HT1080 (cell line): ENCODE measurements around the gene HOXB3. TPM values are rescaled to one million over a fixed set of nuclear protein-coding genes. Genes with fewer than 3 reads are reported as not detected.

Experiments used
- DNase-seq: peaks from one replicate; pipeline ENCODE4 v3.0.0-alpha.2; 2015; ENCODE audit warnings: low read depth
- total RNA-seq: library from RNA; depleted of rRNA; stranded (reverse); fragments of >200 nt; shearing (Covaris generic); gene quantifications from 2 replicates; pipeline ENCODE4 v1.2.3, GENCODE V29; 2014

Gene HOXB3
- total RNA-seq, 1 experiment from 2014 or later, result 4.2 TPM

DNA sequence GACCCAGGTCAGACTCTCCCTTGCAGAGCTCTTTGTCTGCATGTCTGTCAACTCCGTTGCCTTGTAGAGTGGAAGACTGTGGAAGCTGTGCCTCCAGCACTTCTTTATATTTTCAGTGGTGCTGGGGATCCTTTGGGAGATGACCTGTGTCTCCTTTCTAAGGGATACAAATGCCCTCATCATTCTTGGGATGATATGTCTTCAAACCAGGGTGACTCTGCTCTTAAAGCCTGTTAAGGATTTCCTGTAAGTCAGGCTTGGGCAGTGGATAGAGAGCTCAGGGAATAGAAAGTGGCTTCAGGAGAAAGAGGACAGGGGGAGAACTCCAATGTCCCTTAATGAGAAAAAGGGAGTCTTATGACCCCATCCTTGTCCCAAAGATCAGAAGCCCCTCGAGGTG, 1.5 kb downstream of the HOXB3 start:
- no peak for DNase-seq

DNA sequence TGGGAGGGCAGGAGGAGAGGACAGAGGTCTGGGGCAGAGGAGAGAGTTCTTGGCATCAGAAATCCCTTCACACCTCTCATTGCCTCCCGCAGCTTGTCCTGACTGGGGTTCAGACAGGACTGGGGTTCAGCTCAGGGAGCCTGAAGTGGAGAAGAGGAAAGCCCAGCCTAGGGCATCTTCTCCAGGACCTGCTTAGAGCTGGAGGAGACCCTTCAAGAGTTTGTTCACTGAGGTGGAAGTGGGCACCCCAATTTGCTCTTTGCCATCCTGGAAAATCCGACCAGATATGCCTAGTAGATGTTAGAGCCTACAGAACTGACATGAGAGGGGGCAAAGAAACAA, 2.0 kb downstream of the HOXB3 start:
- DNase-seq, result no peak

DNA sequence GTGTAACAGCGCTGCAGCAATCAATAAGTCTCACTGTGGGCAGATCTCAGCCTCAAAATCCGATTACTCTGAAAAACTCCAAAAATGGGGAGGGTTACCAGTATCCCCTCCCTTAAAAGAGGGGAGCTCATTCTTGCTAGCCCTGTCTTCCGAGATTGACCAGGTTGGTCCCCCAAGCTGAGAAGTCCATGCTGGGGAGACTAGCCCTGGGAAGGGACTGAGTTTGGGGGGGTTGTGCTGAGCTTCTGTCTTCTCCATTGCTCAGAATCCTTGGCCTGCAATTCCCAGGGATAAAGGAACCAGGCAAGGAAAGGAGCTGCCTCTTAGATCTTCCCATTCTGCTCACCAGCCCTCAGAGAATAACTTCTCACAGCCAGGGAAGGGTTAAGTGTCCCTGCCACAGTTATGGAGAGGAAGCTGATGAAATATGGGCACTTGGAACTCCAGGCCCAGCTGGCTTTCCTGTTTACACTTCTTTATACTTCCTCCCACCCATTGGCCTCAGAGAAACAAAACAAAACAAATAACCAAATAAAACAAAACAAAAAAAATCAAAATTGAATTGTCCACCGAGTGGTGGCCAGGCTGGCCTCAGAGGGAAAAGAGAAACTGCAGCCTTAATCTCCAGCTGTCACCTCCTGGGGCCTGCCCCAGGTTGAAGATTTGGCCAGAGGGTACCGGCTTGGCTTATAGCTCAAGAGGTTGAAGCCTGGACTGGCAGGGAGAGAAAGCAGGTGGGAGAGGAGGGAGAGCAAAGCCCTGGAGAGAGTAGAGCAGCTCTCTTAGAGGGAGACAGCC, 2.6 kb downstream of the HOXB3 start:
- DNase-seq, result no peak

GRCh38 chr17:48586355-48587258, 3.4 kb downstream of the HOXB3 start:
- DNase-seq, result no peak

GRCh38 chr17:48584223-48584741, 5.8 kb downstream of the HOXB3 start:
- DNase-seq, result no peak

DNA sequence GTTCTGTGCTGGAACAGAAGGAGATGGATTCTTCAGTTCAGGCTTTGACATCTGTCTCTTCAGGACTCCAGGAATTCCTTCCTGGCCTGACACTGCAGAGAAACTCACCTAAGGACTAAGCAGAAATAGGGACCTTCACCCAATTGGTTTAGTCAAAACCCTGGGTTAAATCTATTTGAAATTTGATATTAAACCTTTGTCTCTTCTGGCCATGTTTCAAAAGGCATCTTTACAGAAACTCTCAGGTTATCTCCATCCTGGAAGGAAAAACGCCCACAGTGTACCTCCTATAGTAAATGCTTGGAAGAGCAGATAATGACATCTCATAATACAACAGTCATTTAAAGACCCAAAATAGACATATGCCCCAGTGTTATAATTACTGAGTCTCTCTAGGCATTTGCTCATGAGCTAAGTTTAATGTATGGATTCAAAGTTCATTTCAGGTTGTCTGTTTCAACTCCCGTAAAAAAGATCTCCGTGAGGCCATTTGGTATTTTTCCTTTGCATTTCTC, 6.3 kb downstream of the HOXB3 start:
- DNase-seq, result no peak

- DNase-seq, result no peak
Measured at GRCh38 chr17:48582750-48583069, 7.3 kb downstream of the HOXB3 start.

DNA sequence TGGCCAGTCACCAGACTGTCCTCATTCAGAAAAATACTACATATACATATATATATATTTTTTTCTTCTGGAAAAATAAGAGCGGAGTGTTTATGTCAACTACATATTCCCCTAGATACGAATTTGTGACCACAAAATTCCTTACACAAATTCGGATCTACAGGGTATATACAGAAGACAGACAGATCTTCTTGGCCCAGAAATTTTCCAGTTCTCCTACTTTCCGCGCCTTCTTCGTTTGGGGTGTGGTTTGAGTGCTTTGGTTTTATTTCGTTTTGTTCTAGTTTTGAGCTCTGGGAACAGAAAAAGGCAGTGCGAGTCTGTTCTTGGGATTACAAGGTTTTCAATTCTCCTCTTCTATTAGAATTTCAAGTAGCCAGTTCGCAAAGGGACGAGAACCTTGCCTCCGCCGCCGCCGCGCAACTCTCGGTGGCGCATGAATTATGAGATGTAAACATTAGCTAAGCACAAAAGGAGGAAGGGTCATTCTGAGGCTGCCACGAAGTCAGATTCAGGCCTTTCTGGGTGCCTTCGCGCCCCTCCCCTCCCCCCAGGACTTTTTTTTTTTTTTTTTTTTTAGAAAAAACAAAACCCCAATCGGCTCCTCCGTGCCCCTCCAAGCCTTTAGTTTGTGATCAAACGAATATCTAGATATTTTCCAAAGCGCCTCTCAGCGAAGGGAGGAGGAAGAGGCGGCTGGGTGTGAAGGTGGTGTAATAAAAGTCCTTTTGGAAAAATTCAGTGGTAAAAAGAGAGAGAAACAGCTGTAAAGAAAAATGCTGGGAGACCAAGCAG, 10.1 kb downstream of the HOXB3 start:
- DNase-seq, result no peak

- DNase-seq, result no peak
Measured at GRCh38 chr17:48579471-48579759, 10.6 kb downstream of the HOXB3 start.

- DNase-seq, result no peak
Measured at GRCh38 chr17:48578616-48579470, 11.2 kb downstream of the HOXB3 start.

GRCh38 chr17:48577946-48578615, 12.0 kb downstream of the HOXB3 start, which contains the start of gene HOXB4:
HOXB4 (minus strand) TSS chr17:48578350; CDS start chr17:48578319, 31 bp downstream.
- DNase-seq, result peak; percentile 54

DNA sequence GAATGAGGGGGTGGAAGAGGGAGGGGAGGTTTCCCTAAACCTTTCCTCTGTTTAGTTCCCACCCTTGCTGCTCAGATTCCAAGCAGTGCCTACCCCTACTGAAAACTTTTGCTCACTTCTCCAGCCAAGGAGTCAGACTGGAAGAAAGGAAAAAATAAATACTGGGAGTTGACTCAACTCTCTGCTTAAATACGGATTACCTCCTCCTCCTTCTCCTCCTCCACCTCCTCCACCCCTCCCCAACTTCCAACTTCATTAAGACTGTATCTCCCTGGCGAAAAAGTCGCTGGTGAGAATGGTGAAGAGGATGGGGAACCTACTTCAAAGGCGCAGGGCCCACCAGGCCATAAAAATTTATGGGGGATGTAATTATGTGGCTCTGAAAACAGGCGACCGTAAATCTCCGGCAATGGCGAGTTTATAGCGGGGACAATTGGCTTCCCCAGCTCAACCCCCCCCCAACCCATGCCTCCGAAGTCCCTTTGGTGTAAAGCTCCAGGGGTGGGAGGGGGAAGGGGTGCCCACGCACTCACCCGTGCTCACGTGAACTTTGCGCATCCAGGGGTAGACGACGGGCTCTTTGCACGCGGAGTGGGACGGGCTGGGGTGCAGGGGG, 12.6 kb downstream of the HOXB3 start:
- DNase-seq, result no peak

GRCh38 chr17:48576479-48577309, 13.3 kb downstream of the HOXB3 start:
- DNase-seq, result no peak

DNA sequence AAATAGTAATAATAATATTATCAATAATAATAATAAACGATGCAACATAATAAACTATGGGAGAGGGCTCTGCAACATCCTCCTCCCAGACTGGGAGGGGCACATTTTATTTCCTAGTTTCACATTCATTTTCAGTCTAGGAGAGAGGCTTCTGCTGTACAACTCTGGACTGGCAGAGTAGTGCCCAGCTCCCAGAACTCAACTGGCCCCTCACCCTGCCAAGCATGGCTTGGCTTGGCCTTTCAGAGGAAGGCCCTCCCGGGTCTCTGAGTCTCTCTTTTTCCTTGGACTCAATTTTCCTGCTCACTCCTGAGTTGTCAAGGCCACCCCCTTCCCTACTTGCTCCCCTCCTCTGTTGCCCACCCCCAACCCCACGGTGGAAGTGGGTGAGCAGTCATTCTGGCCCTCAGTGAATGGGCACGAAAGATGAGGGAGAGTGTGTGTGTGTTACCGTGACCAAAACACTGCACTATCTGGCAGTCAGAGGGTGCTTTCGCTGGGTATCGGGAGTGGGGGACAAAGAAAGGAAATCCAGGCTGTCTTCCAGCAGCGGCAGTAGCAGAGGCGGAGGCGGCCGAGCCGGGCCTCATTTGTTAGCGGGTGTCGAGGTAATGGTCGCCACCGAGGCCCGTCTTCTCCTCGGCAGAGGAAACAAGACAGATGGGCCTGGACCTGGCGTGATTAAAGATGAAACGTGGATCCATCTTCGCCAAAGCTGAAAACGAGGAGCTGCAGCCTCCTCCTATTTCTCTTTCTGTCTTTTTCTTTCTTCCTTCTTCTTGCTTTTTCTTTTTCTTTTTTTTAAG, 14.2 kb downstream of the HOXB3 start:
- no peak for DNase-seq

- no peak for DNase-seq
Measured at GRCh38 chr17:48575066-48575582, 14.9 kb downstream of the HOXB3 start.

DNA sequence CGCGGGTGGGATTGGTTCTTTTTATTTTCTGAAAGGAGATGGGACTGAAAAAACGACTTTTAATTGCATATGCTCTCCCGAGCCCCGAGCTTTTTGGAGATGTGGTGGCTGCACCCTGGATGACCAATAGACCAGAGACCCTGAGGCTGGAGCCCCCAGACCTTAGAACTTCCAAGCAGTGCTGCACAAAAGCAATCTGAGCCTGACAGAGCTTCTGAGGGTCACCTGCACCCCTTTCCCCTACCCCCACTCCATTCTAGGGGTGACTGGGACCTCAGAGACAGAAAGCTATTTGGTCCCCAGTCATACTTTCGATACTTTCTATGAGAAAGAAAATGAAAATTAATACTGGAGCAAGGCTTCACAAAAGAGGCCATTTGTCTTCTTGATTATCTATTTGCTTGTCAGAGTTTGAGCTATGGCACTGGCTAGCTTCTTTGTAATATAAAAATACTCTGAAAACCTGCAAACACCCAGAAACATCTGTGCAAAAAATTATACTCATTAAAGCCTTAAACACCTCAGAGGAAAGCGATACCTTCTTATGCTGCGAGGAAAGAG, 15.5 kb downstream of the HOXB3 start:
- no peak for DNase-seq

DNA sequence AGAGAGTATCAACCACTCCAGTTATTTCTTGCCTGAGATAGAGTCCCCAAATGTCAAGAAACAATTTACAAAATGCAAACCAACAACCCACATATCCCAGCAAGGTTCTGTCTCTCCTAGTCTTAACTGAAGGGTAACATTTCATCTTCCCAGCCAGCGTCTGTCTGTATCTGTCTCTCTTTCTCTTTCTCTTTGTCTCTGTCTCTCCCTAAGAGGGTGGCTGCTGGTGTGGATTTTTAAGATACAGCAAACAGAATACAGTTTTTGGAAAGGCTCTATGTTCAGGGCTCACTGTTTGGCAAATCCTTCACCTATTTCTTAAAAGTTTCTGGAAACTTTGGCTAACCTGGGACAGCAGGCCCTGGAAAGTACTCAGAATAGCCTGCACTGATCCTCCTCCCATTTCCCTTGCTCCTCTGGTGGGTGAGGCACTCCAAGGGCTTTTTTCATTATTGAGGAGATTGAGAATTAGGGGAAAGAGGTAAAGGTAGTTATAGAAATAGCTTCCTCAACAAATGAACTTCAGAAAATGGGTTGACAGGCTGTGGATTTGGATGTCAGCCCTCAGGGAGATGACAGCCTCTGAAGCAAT, 18.1 kb downstream of the HOXB3 start:
- DNase-seq, result no peak
